ENCODE results near the gene SCNN1A. TPM values are rescaled to one million over a fixed set of nuclear protein-coding genes. Genes with fewer than 3 reads are reported as not detected.

Gene SCNN1A
- total RNA-seq, 2 experiments from 2014 or later = 1.4 to 1.5 TPM

DNA sequence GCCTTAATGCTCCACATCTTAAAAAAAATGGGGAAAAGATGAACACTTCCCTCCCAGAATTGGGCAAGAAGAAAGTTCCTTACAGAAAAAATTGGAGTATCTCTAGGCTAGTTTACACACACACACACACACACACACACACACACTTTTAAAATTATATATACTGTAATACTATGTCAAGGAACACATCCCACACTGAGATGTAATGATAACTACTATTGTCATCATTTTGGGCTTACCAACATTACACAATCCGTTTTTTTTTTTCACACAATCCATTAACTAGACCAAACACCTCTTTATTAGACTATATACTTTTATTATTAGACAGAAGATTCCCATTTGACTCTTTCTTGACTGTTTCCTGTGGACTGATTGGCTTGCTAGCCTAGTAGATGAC lies 11.1 kb upstream of the SCNN1A start:
- ChIA-PET POLR2A (no interaction called here), CTCF (no interaction called here)

DNA sequence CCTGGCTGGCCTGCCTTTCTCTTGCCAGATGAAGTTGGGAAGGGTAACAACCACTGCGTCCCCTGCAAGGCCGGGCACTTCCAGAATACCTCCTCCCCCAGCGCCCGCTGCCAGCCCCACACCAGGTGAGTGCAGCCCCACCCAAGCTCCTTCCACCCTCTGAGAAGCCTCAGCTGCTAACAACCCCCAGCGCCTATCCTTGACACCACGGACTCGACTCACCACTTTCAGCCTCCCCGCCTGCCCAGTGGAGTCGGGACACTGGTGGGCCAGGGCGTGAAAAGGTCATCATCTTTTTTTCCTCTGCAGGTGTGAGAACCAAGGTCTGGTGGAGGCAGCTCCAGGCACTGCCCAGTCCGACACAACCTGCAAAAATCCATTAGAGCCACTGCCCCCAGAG lies 10.7 kb upstream of the SCNN1A start:
- CTCF ChIA-PET = no interaction called here
- POLR2A ChIA-PET = no interaction called here

DNA sequence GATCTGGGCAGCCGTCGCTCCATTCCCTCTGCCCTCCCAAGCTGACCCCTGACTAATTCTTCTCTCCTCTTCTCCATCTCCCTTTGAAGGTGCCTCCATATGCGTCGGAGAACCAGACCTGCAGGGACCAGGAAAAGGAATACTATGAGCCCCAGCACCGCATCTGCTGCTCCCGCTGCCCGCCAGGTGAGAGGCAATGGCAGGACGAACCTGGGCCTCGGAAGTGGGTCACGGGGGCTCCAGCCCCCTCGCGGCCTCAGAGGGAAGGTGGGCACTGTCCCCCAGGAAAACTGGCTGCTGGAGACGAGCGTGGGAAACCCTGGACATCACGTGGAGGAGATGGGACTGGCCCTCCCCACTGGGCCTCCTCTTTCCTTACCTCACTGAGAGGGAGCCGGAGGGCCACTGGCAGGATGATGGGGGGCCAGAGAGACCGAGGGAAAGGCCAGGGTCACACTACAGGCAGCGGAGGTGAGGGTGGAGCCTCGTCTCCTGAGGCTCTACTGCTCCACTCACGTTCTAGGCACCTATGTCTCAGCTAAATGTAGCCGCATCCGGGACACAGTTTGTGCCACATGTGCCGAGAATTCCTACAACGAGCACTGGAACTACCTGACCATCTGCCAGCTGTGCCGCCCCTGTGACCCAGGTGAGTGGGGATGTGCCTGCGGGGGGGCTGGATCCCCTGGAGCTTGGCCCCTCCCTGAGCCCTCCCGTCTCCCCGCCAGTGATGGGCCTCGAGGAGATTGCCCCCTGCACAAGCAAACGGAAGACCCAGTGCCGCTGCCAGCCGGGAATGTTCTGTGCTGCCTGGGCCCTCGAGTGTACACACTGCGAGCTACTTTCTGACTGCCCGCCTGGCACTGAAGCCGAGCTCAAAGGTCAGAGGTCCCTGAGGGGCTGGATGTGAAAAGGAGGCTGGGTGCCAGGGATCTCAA lies 9.4 kb upstream of the SCNN1A start:
- POLR2A ChIA-PET = no interaction called here
- CTCF ChIA-PET = no interaction called here

DNA sequence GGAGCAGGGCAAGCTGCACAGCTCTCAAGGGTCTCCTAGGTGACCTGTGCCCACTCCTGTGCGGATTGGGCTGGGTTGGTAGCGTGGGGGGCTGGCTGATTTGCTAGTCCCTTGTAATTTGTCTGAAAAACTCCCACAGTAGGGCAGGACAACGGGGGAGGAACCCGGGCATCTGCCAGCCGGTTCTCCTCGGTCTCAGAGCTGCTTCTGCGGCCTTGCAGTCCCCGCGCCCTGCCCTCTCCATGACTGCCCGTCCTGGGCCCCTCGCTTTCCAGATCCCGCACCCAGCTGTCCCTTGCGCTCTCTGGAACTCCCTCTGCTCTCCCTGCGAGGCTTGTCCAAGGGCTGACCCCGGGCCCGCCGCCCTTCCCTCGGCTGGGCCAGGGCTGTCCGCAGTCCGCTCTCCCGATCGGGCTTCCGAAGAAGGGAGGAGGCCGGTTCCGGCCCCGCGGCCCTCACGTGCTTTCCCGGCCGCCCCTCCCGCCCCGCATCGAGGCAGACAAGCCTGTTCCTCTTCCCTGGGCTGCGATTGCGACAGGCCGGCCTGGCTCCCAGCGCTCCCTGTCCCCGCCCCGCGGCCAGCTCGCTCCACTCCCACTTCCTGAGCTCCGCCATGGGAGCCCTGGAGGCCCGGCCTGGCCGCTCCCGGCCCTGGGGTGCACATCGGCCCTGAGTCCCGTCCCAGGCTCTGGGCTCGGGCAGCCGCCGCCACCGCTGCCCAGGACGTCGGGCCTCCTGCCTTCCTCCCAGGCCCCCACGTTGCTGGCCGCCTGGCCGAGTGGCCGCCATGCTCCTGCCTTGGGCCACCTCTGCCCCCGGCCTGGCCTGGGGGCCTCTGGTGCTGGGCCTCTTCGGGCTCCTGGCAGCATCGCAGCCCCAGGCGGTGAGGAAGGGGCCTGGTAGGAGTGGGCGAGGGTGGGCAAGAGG lies 8.5 kb upstream of the SCNN1A start, which contains the start of gene LTBR:
Gene LTBR (plus strand): TSS at position 591 of the 927 bp plus-strand sequence. CDS start 197 bp downstream, at position 788.
- CTCF ChIA-PET = no interaction called here

DNA sequence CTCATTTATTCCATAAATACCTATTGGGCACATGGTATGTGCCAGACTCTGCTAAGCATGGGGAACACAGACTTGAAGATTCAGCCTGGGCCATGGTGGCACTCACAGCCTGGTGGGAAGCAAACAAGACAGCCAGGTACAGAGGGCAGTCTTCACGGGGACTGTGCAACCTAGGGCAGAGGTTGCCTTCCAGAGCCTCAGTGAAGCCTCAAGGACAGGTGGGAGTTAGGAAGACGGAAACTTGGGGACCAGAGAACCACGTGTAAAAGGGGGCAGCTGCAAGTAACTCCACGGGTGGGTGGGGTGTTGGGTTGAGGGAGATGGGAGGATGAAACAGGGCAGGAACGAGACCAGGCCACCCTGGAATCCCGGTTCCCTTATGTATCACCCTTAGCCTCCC lies 7.6 kb upstream of the SCNN1A start:
- POLR2A ChIA-PET = no interaction called here

More for the DNA sequence above, 8.5 kb upstream of the SCNN1A start, which contains the start of gene LTBR:
- POLR2A ChIA-PET = no interaction called here

DNA sequence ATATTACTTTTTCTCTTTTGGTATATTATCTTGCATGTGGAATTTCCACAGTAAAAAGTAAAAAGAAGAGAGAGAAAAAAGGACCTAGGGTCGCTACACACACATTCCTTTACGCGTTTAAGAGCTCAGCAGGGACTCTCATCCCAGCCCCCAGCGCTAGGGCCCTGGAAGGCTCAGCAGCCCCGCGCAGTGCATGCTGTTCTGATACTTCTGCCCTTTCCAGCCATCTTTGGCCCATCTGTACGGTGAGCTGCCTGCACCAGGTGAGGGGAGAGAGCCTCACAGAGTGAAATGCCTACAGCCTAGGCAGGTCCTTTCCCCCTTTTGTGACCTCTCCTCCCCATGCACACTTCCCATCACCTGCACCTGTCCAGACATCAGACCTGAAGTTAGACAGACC lies 7.0 kb upstream of the SCNN1A start:
- CTCF ChIA-PET = interaction anchor here (1.0 kb wide), 1 partner anchor 83 kb away, joined by 3 read pairs; no protein-coding TSS in a partner anchor
- POLR2A ChIA-PET = no interaction called here

More for the DNA sequence above, 7.6 kb upstream of the SCNN1A start:
- CTCF ChIA-PET = no interaction called here

DNA sequence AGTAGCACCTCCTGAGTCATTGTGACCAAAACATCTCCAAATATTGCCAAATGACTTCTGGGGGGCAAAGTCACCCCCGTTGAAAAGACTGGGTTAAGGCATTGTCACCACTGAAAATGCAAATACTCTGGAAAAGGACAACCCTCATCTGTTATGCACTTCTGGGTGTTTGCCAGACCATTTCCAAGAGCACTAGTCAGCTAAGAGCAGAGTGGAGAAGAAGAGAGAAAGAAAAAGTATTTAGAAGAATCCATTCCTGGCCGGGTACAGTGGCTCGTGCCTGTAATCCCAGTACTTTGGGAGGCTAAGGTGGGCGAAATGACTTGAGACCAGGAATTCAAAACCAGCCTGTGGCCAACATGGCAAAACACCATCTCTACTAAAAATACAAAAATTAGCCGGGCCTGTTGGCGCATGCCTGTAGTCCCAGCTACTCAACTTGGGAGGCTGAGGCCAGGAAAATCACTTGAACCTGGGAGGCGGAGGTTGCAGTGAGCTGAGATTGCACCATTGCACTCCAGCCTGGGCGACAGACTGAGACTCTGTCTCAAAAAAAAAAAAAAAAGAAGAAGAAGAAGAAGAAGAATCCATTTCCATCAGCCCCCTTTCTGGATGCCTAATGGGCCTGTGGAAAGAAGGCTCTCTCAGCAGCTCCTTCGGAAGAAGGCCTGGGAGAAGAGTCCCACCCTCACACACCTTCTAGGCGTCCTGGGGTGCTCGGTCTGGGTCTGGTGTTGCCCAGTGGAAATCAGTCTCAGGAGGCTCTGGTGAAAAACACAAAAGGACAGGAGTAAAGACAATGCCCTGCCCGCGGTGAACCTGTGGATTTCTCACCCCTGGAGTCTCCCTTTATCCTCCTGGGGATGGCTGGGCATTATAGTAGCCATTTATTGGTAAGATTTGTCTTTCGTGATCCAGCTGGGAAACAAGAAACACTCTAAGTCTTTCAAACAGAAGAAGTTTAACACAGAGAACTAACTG lies 5.1 kb upstream of the SCNN1A start:
- POLR2A ChIA-PET = no interaction called here
- CTCF ChIA-PET = no interaction called here

DNA sequence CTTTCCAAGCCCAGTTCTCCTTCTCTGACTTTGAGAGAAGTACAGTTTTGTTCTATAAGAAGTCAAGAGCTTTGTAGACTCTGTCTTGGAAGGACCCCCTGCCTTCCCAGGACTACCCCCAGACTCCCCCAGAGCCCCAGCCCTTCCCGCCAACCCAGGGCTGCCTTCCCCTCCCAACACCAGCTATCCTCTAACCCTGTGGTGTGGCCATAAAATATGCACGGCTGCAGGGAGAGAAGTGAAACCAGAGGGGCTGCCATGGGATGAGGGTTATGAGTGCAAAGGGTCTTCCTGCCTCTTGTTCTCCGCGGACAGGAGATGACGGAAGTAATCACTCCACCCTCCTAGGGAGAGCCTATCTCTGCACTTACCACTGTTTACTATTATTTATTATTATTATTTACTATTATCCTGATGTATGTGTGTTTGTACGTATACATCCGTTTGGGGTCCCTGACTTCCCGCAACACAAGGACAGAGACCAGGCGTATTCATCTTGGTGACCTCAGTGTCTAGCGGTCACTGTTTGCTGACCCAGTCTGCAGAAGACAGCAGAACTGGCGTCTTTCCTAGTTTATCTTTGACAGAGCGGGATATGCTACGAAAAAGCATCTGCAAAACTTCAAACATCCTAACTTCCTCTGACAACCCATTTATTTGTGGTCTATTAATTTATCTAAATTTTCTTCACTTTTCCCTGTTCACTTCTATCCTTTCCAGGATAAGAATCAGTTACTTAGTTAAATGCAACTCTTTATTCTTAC lies 3.5 kb upstream of the SCNN1A start:
- CTCF ChIA-PET = no interaction called here
- POLR2A ChIA-PET = no interaction called here

DNA sequence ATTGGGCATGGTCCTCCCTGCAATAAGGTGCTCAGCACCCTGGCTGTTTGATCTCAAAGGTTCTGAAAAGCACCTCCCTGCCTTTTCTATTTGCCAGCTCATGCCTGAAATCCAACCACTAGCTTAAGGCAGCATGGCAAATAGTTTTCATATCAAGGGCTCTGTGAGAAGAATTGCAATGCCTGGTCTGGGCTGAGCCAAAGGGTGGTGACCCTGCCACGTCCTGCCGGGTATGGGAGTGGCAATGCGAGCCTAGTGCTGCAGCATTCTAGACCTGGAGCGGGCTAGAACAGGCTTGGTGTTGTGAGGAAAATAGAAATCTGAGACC lies 2.3 kb upstream of the SCNN1A start:
- ChIA-PET POLR2A (no interaction called here), CTCF (no interaction called here)

DNA sequence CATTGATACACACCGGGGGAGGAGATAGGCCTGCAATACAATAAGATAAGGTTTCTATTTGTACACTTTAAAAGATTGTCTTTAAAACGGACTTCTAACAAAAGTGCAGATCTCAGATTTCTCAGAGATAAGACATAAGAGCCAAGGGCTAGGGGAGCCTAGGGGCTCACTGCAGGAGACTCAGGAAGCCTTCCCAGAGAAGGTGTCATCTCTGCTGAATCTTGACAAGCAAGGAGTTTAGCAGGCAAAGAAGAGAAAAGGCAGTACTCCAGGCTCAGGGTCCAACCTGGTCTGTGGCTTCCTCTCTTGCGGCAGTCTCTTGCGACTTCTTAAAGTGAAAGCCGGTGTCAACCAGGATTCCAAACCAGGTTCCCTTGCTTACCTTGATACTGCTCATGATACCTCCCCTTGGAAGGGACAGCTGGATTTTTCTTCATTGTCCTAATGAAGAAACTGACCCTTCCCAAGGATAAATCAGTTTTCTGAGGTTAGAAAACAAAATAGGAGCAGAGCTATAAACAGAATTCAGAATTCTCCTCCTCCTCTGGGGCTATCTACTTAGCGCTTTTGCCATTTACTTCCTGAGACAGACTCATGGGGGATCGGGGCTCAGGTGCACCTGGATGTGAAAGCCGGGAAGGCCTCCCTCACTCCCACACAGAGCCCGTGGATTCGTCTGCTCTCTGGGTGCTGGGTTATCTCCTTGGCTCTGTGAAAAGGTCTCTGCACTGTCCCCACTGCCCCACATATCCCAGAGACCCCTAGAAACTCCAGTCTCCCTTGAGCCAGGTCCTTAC lies 1.7 kb upstream of the SCNN1A start:
- CTCF ChIA-PET = no interaction called here
- POLR2A ChIA-PET = no interaction called here

DNA sequence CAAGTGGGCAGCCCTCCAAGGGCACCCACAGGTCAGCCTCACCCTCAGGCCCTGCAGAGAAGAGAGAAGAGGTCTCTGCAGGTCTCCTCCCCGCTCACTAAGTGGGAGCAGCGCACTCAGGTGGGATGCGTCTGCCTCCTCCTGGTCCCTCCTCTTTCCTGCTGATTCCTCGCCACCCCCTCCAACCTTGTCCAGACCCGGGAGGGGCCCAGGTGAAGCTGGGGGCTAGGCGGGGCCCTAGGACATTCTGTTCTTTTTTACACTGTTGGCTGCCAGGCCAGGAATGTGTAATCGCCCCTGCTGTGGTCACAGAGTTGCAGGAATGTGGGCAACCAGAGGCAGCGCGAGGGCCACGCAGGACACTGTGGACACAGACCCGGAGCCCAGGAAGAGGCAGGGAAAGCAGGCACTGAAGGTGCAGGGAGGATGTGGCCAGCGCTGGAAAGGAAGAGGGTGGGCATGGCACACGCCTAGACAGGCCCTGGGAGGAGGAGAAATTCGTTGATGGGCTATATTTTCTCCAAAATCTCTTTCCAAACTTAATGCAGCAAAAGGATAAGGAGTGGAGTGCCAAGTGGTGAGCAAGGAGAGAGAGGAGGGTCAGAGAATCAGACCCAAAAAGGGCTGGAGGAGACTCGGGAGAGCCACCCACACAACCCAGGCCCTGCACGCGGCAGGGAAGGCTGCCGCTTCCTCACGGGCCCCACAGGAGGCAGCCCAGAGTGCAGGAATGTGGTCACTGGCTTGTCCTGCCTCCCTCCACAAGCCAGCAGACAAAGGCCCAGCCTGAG lies 911 bp upstream of the SCNN1A start:
- ChIA-PET CTCF (interaction anchor here (0.6 to 0.8 kb wide), 2 partner anchors 16 to 53 kb away, joined by 3 read pairs; no protein-coding TSS in a partner anchor), POLR2A (no interaction called here)

DNA sequence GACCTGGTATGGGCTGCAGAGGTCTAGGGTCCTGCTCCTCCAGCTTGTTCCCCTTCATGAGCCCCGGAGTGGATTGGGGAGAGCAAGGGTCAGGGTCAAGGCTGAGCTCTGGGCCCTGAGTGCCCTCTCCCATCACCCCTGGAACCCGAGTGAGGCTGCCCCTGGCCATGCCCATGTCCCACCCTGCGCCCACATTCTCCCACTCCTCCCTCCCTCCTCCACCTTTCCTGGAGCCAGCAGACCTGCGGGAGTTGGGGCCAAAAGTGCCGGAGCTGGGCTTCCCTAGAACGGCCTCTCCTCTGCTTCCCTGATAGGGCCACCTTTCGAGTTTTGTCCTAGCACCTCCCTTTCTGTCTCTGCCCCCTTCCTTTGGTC lies 590 bp downstream of the SCNN1A start:
- CTCF ChIA-PET = interaction anchor here (1.5 kb wide), 1 partner anchor 10 kb away, joined by 5 read pairs; no protein-coding TSS in a partner anchor
- POLR2A ChIA-PET = interaction anchor here (1.3 kb wide), 1 partner anchor 40 kb away, joined by 3 read pairs; no protein-coding TSS in a partner anchor

DNA sequence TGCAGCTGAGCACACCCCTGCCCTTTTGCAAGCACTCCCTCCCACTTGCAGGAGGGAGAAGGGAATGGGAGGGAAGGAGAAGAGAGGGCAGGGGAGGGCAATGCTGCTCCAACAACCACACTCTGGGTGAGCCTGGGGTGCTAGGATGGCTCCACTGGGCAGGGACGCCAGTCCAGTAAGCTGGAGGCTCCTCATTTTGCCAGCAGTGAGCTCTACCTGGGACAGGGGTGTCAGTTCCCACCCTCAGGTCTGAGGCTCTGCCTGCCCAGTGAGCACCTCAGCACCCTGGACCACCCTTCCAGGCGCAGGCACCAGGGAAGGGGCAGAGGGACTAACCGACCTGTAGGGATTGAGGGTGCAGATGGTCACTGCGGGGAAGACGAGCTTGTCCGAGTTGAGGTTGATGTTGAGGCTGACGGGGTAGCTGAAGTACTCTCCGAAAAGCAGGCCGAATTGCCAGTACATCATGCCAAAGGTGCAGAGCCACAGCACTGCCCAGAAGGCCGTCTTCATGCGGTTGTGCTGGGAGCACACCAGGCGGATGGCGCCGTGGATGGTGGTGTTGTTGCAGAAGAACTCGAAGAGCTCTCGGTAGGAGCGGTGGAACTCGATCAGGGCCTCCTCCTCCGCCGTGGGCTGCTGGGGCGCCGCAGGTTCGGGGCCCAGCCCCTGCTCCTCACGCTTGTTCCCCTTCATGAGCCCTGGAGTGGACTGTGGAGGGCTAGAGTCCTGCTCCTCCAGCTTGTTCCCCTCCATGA lies 1.2 kb downstream of the SCNN1A start:
- ChIA-PET CTCF (interaction anchor here (0.7 to 1.5 kb wide), 2 partner anchors 10 to 12 kb away, joined by 3 to 5 read pairs; no protein-coding TSS in a partner anchor), POLR2A (interaction anchor here (1.3 kb wide), 1 partner anchor 39 kb away, joined by 3 read pairs; no protein-coding TSS in a partner anchor)

DNA sequence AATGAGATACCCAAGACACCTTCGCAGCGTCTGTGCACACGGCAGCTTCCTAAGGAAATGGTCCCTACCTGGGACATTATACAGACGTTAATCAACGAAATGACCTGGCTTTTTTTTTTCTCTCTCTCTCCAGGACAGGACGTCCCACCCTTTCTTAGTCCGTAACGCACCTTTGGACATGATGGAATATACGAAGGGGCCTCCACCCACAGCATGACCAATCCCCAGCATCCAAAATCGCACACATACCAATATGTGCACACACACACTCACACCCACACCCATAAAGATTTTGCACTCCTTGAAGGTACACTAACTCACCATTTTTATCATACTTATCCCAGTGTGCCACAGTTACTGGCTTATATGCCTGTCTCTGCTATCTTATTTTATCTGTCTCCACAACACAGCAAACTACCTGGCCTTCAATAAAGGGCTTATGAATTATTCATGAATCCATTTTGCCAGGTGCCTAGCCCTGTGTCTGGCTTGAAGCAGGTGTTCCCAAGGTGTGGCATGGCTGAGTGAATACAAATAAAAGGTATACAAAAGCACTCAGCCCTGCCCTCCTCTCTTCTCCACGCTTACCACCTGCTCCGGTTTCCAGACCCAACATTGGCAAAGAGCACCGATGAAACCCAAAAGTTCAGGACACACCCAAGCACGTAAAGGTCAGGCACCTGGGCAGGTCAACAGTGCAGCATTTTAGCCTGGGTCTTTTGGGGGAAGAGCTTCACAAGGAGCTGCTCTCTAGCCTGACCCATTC lies 2.2 kb downstream of the SCNN1A start:
- POLR2A ChIA-PET = no interaction called here
- CTCF ChIA-PET = interaction anchor here (0.7 to 1.5 kb wide), 3 partner anchors 9 to 47 kb away, joined by 3 to 5 read pairs (median 4); no protein-coding TSS in a partner anchor

DNA sequence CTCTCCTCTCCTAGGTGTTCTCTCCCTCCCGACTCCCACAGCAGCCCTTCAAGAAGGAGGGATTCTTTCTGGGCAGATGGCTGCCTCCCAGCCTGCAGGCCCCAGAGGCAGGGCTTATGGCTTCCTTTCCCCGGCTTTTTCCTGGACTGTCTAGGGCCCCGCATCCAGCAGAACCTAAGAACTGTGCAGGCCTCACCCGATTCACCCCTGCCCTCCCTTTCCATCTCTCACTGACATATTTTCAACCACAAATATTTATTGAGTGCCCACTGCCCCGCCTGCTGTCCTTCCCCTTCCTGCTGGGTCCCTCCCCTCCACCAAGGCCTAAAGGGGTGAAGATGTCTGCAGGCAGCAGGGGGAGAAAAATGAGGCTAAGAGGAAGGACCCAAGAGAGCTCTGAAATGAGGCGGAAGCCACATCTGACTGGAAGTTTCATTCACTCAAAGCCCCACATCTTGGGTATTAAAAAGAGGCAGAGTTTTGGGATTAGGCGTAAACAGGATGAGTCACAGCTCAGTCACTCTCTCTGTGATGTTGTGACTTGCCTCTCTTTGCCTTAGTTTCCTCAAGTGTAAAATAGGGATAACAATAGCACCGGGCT lies 2.9 kb downstream of the SCNN1A start:
- CTCF ChIA-PET = interaction anchor here (1.0 kb wide), 1 partner anchor 46 kb away, joined by 4 read pairs; no protein-coding TSS in a partner anchor

More for the DNA sequence above, 2.9 kb downstream of the SCNN1A start:
- POLR2A ChIA-PET = no interaction called here
